DOHH2 (cell line): ENCODE data around the gene OLFM1.

Experiments used
- CTCF ChIP-seq: fragments of 200-600 bp; sonication (generic); IDR thresholded peaks from one replicate; pipeline ENCODE4 v1.5.1; 2014; ENCODE audit warnings: antibody characterized with exemption, mild to moderate bottlenecking, low read depth, low read length; ENCODE audit not compliant: poor library complexity, severe bottlenecking
- EZH2phosphoT487 ChIP-seq: fragments of 200-600 bp; sonication (generic); IDR thresholded peaks from 2 replicates; pipeline ENCODE4 v1.6.1; 2017; ENCODE audit warnings: borderline replicate concordance, mild to moderate bottlenecking, antibody characterized with exemption, low read length, moderate library complexity, mixed read lengths

DNA sequence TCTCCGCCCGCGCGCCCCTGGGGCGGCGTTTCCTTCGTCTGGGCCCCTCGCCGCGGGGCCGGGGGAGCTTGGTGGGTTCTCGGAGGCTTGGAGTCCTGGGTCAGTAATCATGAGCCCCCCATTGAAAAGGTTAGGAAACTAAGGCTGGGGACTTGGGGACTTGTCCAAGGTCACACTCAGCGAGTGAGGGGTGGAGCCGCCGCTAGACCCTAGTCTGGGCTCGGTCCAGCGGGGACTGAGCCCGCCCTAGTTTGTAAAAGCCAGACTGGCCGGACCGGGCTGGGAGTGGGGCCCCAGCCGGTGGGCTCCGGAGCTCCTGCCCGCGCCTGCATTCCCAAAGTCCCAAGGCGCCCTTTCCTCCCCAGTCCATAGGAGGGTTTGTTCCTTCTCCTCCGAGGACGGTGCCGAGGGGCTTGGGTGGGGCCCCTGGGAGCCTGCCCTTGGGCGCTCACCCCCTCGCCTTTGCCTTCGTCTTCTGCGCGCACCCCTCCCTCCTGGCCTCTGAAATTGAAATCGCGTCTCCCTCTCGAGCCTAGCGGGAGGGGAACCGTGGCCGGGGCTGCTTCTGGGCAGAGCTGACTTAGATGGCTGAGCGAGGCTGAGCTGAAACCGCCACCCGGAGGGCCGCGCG lies 995 bp downstream of the OLFM1 start:
- TF ChIP-seq CTCF, result no peak
- TF ChIP-seq EZH2phosphoT487, result no peak
